Astrocyte (in vitro differentiated cells and primary cell): ENCODE data around the gene TRPC4. TPM values are rescaled to one million over a fixed set of nuclear protein-coding genes. Genes with fewer than 3 reads are reported as not detected.

Experiments used
- DNase-seq: peaks from one replicate; pipeline ENCODE4 v3.0.0-alpha.2; 2010; ENCODE audit warnings: low read depth
- FAIRE-seq: peaks from 2 replicates; lab custom pipeline; 2011; peaks lifted over from hg19 to GRCh38; lab: Jason Lieb, UNC
- H2AFZ ChIP-seq: 2 replicates; pipeline ENCODE4 v1.6.0; 2012; ENCODE audit warnings: low read depth, low read length, inconsistent platforms
- H3K27ac ChIP-seq: 2 replicates; pipeline ENCODE4 v1.5.1; 2011; ENCODE audit warnings: low read depth, low read length, inconsistent platforms
- H3K27me3 ChIP-seq: 2 replicates; pipeline ENCODE4 v1.6.0; 2011; ENCODE audit warnings: low read length, inconsistent platforms; ENCODE audit not compliant: insufficient read depth
- H3K36me3 ChIP-seq: 2 replicates; pipeline ENCODE4 v1.5.1; 2011; ENCODE audit warnings: low read length, inconsistent platforms; ENCODE audit not compliant: insufficient read depth
- H3K4me1 ChIP-seq: 2 replicates; pipeline ENCODE4 v1.5.1; 2011; ENCODE audit warnings: low read length, inconsistent platforms; ENCODE audit not compliant: insufficient read depth
- H3K4me2 ChIP-seq: 2 replicates; pipeline ENCODE4 v1.6.0; 2012; ENCODE audit warnings: low read length, inconsistent platforms
- H3K4me3 ChIP-seq: 2 replicates; pipeline ENCODE4 v1.5.1; 2011; ENCODE audit warnings: low read depth, mild to moderate bottlenecking, low read length, inconsistent platforms; ENCODE audit not compliant: insufficient read depth
- H3K79me2 ChIP-seq: 2 replicates; pipeline ENCODE4 v1.6.0; 2012; ENCODE audit warnings: mild to moderate bottlenecking, low read length, inconsistent platforms; ENCODE audit not compliant: insufficient read depth
- H3K9ac ChIP-seq: 2 replicates; pipeline ENCODE4 v1.6.0; 2012; ENCODE audit warnings: mild to moderate bottlenecking, low read length, inconsistent platforms
- H3K9me3 ChIP-seq: 2 replicates; pipeline ENCODE4 v1.5.1; 2012; ENCODE audit warnings: low read depth, mild to moderate bottlenecking, low read length, inconsistent platforms; ENCODE audit not compliant: insufficient read depth
- H4K20me1 ChIP-seq: 2 replicates; pipeline ENCODE4 v1.6.0; 2012; ENCODE audit warnings: low read length, inconsistent platforms; ENCODE audit not compliant: insufficient read depth
- H3K27ac Mint-ChIP-seq: one replicate; pipeline ENCODE4 v1.8.0; 2021; ENCODE audit warnings: mild to moderate bottlenecking, mixed read lengths; ENCODE audit not compliant: unreplicated experiment
- H3K27me3 Mint-ChIP-seq: one replicate; pipeline ENCODE4 v1.8.0; 2021; ENCODE audit warnings: low read depth, mixed read lengths; ENCODE audit not compliant: unreplicated experiment
- H3K36me3 Mint-ChIP-seq: one replicate; pipeline ENCODE4 v1.8.0; 2021; ENCODE audit warnings: low read depth, mixed read lengths; ENCODE audit not compliant: unreplicated experiment
- H3K4me1 Mint-ChIP-seq: one replicate; pipeline ENCODE4 v1.8.0; 2021; ENCODE audit warnings: low read depth, mixed read lengths; ENCODE audit not compliant: unreplicated experiment
- H3K4me3 Mint-ChIP-seq: one replicate; pipeline ENCODE4 v1.8.0; 2021; ENCODE audit warnings: mild to moderate bottlenecking, moderate library complexity, mixed read lengths; ENCODE audit not compliant: unreplicated experiment
- H3K9me3 Mint-ChIP-seq: one replicate; pipeline ENCODE4 v1.8.0; 2021; ENCODE audit warnings: mild to moderate bottlenecking, mixed read lengths; ENCODE audit not compliant: unreplicated experiment
- EZH2 ChIP-seq: IDR thresholded peaks from 2 replicates; pipeline ENCODE4 v1.6.1; 2012; ENCODE audit warnings: mild to moderate bottlenecking, low read length, inconsistent platforms; ENCODE audit not compliant: insufficient read depth
- total RNA-seq: library from RNA; stranded (reverse); gene quantifications from 2 replicates; pipeline ENCODE4 v1.2.1, GENCODE V29; 2021
- TF ChIP-seq, protein P1 (sequence below): IDR thresholded peaks from 2 replicates; pipeline ENCODE4 v1.5.1; 2011; ENCODE audit warnings: low read depth, mild to moderate bottlenecking, inconsistent platforms, low read length, moderate library complexity; ENCODE audit not compliant: insufficient read depth

The TRPC4 gene
- total RNA-seq, 1 donor from 2014 or later = 14.4 TPM

DNA sequence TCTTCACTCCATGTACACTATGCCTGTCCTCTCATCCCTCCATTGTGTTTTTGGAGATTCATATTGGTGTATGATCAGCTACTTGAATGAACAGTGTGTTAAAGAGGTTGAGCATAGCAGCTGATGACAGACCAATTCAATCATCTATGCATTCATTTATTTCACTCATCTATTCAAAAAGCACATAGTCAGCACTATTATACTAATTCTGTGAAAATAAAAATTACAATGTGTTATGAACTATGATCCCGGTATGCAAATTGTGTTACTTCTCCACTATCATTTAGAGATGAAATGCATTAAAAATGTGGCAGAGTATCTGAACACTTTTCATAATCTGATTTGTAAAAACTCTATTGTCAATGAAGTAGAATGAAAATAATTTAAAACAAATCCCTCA, 5.9 kb downstream of the TRPC4 start:
- DNase-seq (no peak), FAIRE-seq (no peak)
- no peak overlapping the region for H3K27ac Mint-ChIP-seq
- H3K9me3 Mint-ChIP-seq = no peaks in the 10 kb centered on the region
- Histone ChIP-seq H3K4me2 (no peak overlapping the region), H3K79me2 (peaks cover 49% of the 10 kb centered on the region), H3K9me3 (no peaks in the 10 kb centered on the region), H4K20me1 (no peaks in the 10 kb centered on the region), H3K4me3 (no peak overlapping the region), H3K9ac (no peak overlapping the region), H3K27ac (no peak overlapping the region), H3K36me3 (no peaks in the 10 kb centered on the region), H2AFZ (no peak overlapping the region), H3K4me1 (no peaks in the 10 kb centered on the region), H3K27me3 (no peaks in the 10 kb centered on the region)
- TF ChIP-seq, protein P1, sequence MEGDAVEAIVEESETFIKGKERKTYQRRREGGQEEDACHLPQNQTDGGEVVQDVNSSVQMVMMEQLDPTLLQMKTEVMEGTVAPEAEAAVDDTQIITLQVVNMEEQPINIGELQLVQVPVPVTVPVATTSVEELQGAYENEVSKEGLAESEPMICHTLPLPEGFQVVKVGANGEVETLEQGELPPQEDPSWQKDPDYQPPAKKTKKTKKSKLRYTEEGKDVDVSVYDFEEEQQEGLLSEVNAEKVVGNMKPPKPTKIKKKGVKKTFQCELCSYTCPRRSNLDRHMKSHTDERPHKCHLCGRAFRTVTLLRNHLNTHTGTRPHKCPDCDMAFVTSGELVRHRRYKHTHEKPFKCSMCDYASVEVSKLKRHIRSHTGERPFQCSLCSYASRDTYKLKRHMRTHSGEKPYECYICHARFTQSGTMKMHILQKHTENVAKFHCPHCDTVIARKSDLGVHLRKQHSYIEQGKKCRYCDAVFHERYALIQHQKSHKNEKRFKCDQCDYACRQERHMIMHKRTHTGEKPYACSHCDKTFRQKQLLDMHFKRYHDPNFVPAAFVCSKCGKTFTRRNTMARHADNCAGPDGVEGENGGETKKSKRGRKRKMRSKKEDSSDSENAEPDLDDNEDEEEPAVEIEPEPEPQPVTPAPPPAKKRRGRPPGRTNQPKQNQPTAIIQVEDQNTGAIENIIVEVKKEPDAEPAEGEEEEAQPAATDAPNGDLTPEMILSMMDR = no peak
- TF ChIP-seq EZH2 = no peak
- no peaks in the 10 kb centered on the region for H3K36me3 Mint-ChIP-seq
- H3K27me3 Mint-ChIP-seq = no peaks in the 10 kb centered on the region
- H3K4me3 Mint-ChIP-seq = no peak overlapping the region
- no peaks in the 10 kb centered on the region for H3K4me1 Mint-ChIP-seq

DNA sequence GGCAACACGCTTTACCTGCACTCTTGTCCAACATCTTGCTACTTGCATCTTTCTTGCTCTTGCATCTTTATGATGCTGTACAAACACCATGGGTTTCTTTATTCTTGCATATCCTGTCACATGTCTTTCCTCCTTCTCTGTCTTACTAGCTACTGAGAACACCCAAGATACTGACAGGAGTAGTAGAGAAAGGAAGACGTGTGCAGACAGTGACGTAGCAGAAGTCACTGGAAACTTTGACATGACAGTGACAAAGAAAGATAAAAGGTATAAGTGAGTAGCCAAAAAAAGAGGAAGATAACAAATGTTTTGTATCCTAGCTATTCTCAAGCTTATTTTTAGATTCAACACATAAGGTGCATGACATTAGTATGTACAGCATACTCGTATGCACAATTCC, 34.2 kb downstream of the TRPC4 start:
- no peak overlapping the region for H3K9ac ChIP-seq
- H4K20me1 ChIP-seq = no peaks in the 10 kb centered on the region
- H3K4me1 ChIP-seq = no peaks in the 10 kb centered on the region
- no peaks in the 10 kb centered on the region for H3K27me3 Mint-ChIP-seq
- H3K4me3 ChIP-seq = no peak overlapping the region
- peaks cover 6% of the 10 kb centered on the region for H3K9me3 Mint-ChIP-seq
- no peaks in the 10 kb centered on the region for H3K9me3 ChIP-seq
- TF ChIP-seq, protein P1 = no peak
- no peak for TF ChIP-seq EZH2
- H3K4me2 ChIP-seq = no peak overlapping the region
- FAIRE-seq (no peak), DNase-seq (no peak)
- no peak overlapping the region for H3K27ac Mint-ChIP-seq
- no peaks in the 10 kb centered on the region for H3K27me3 ChIP-seq
- H3K36me3 Mint-ChIP-seq = peaks cover 8% of the 10 kb centered on the region
- H3K4me1 Mint-ChIP-seq = no peaks in the 10 kb centered on the region
- no peak overlapping the region for H3K27ac ChIP-seq
- no peak overlapping the region for H3K4me3 Mint-ChIP-seq
- H2AFZ ChIP-seq = no peak overlapping the region
- no peaks in the 10 kb centered on the region for H3K36me3 ChIP-seq
- peaks cover 3% of the 10 kb centered on the region for H3K79me2 ChIP-seq

DNA sequence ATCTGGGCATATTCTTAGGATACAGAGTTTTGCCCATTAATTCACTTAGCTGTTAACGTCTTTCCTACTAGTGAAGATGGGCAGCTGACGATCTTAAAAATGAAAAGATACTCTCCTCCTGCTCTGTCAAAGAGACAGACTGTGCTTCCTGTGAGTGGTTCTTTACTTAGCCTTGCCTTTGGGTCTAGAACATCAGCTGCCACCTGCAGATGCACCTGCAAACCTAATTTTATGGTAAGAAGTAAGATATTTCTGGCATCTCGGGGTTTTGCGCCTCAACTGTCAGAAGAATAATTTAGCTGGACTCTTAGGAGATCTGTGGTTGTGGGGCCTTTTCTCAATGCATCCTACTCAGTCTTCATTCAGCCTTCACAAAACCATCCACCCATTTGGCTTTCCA, 36.2 kb downstream of the TRPC4 start:
- H3K36me3 Mint-ChIP-seq = peaks cover 6% of the 10 kb centered on the region
- FAIRE-seq = no peak
- no peaks in the 10 kb centered on the region for H3K27me3 ChIP-seq

More for the DNA sequence above, 36.2 kb downstream of the TRPC4 start:
- H3K27ac ChIP-seq = no peak overlapping the region
- H3K27ac Mint-ChIP-seq = no peak overlapping the region
- no peak overlapping the region for H3K9ac ChIP-seq
- H3K4me2 ChIP-seq = no peak overlapping the region
- H3K36me3 ChIP-seq = no peaks in the 10 kb centered on the region
- H3K4me3 ChIP-seq = no peak overlapping the region
- no peaks in the 10 kb centered on the region for H3K4me1 ChIP-seq
- TF ChIP-seq EZH2 = no peak
- TF ChIP-seq, protein P1 = no peak
- H3K9me3 ChIP-seq = no peaks in the 10 kb centered on the region
- H3K4me1 Mint-ChIP-seq = no peaks in the 10 kb centered on the region
- H3K4me3 Mint-ChIP-seq = no peak overlapping the region
- no peak overlapping the region for H2AFZ ChIP-seq
- H4K20me1 ChIP-seq = no peaks in the 10 kb centered on the region
- H3K27me3 Mint-ChIP-seq = no peaks in the 10 kb centered on the region
- H3K79me2 ChIP-seq = peaks cover 3% of the 10 kb centered on the region
- peaks cover 6% of the 10 kb centered on the region for H3K9me3 Mint-ChIP-seq
- DNase-seq = no peak
